MM.1S (cell line): ENCODE results near the gene KIF25.

ENCODE experiments used
- DNase-seq: peaks from one replicate; pipeline ENCODE4 v3.0.0-alpha.2; 2015
- H2AFZ ChIP-seq: fragments of 300-600 bp; sonication (generic); 2 replicates; pipeline ENCODE4 v1.6.0; 2016; ENCODE audit warnings: antibody characterized with exemption, low read length
- H3F3A ChIP-seq: fragments of 300-600 bp; sonication (generic); 2 replicates; pipeline ENCODE4 v1.6.1; 2016; ENCODE audit warnings: mild to moderate bottlenecking, antibody characterized with exemption, low read length, moderate library complexity, mixed read lengths; ENCODE audit not compliant: insufficient read depth
- H3K27ac ChIP-seq: fragments of 300-600 bp; sonication (generic); 2 replicates; pipeline ENCODE4 v1.5.1; 2016; ENCODE audit warnings: mild to moderate bottlenecking, low read length
- H3K27me3 ChIP-seq: fragments of 300-600 bp; sonication (generic); replicated peaks from 2 replicates; pipeline ENCODE4 v1.6.0; 2016; ENCODE audit warnings: low read length; ENCODE audit not compliant: insufficient read depth
- H3K36me3 ChIP-seq: fragments of 300-600 bp; sonication (generic); replicated peaks from 2 replicates; pipeline ENCODE4 v1.6.1; 2016; ENCODE audit warnings: mild to moderate bottlenecking, low read length, mixed read lengths; ENCODE audit not compliant: insufficient read depth
- H3K4me1 ChIP-seq: fragments of 300-600 bp; sonication (generic); 2 replicates; pipeline ENCODE4 v1.6.1; 2016; ENCODE audit warnings: low read length, mixed read lengths
- H3K4me2 ChIP-seq: fragments of 300-600 bp; sonication (generic); 2 replicates; pipeline ENCODE4 v1.6.0; 2016; ENCODE audit warnings: low read depth, low read length
- H3K4me3 ChIP-seq: fragments of 300-600 bp; sonication (generic); 2 replicates; pipeline ENCODE4 v1.5.1; 2016; ENCODE audit warnings: low read length, mixed read lengths
- H3K79me2 ChIP-seq: fragments of 300-600 bp; sonication (generic); 2 replicates; pipeline ENCODE4 v1.6.1; 2016; ENCODE audit warnings: mixed run types, low read length, mixed read lengths
- H3K9ac ChIP-seq: fragments of 300-600 bp; sonication (generic); 2 replicates; pipeline ENCODE4 v1.6.1; 2016; ENCODE audit warnings: low read length, mixed read lengths
- H3K9me2 ChIP-seq: fragments of 300-600 bp; sonication (generic); replicated peaks from 2 replicates; pipeline ENCODE4 v1.6.1; 2016; ENCODE audit warnings: mild to moderate bottlenecking, low read length, mixed read lengths; ENCODE audit not compliant: insufficient read depth
- H3K9me3 ChIP-seq: fragments of 300-600 bp; sonication (generic); replicated peaks from 2 replicates; pipeline ENCODE4 v1.6.1; 2016; ENCODE audit warnings: mild to moderate bottlenecking, low read length, mixed read lengths; ENCODE audit not compliant: insufficient read depth
- H4K20me1 ChIP-seq: fragments of 300-600 bp; sonication (generic); 2 replicates; pipeline ENCODE4 v1.6.1; 2016; ENCODE audit warnings: mild to moderate bottlenecking, low read length, moderate library complexity, mixed read lengths; ENCODE audit not compliant: insufficient read depth
- EZH2 ChIP-seq: fragments of 300-600 bp; sonication (generic); optimal IDR thresholded peaks from 2 replicates; pipeline ENCODE3; 2017; ENCODE audit warnings: low read depth, mild to moderate bottlenecking, antibody characterized with exemption, low read length, mixed read lengths
- EZH2phosphoT487 ChIP-seq: fragments of 300-600 bp; sonication (generic); IDR thresholded peaks from 2 replicates; pipeline ENCODE4 v1.6.1; 2018; ENCODE audit warnings: antibody characterized with exemption, low read length
- TF ChIP-seq, protein P1 (sequence below): fragments of 300-600 bp; sonication (generic); IDR thresholded peaks from 2 replicates; pipeline ENCODE4 v1.5.1; 2016; ENCODE audit warnings: antibody characterized with exemption, low read length, mixed read lengths

Gene KIF25

GRCh38 chr6:168061269-168062210, 64.1 kb downstream of the KIF25 start:
- Histone ChIP-seq H3K9me2 (no peaks in the 10 kb centered on the region), H2AFZ (no peak overlapping the region), H3K4me1 (no peaks in the 10 kb centered on the region), H4K20me1 (no peaks in the 10 kb centered on the region), H3K36me3 (no peaks in the 10 kb centered on the region), H3K79me2 (no peaks in the 10 kb centered on the region), H3F3A (no peaks in the 10 kb centered on the region), H3K27me3 (no peaks in the 10 kb centered on the region), H3K9me3 (no peaks in the 10 kb centered on the region), H3K27ac (no peak overlapping the region), H3K9ac (no peak overlapping the region), H3K4me2 (no peak overlapping the region), H3K4me3 (no peak overlapping the region)
- TF ChIP-seq EZH2 (no peak), EZH2phosphoT487 (no peak)
- TF ChIP-seq, protein P1, sequence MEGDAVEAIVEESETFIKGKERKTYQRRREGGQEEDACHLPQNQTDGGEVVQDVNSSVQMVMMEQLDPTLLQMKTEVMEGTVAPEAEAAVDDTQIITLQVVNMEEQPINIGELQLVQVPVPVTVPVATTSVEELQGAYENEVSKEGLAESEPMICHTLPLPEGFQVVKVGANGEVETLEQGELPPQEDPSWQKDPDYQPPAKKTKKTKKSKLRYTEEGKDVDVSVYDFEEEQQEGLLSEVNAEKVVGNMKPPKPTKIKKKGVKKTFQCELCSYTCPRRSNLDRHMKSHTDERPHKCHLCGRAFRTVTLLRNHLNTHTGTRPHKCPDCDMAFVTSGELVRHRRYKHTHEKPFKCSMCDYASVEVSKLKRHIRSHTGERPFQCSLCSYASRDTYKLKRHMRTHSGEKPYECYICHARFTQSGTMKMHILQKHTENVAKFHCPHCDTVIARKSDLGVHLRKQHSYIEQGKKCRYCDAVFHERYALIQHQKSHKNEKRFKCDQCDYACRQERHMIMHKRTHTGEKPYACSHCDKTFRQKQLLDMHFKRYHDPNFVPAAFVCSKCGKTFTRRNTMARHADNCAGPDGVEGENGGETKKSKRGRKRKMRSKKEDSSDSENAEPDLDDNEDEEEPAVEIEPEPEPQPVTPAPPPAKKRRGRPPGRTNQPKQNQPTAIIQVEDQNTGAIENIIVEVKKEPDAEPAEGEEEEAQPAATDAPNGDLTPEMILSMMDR = no peak
- no peak for DNase-seq

DNA sequence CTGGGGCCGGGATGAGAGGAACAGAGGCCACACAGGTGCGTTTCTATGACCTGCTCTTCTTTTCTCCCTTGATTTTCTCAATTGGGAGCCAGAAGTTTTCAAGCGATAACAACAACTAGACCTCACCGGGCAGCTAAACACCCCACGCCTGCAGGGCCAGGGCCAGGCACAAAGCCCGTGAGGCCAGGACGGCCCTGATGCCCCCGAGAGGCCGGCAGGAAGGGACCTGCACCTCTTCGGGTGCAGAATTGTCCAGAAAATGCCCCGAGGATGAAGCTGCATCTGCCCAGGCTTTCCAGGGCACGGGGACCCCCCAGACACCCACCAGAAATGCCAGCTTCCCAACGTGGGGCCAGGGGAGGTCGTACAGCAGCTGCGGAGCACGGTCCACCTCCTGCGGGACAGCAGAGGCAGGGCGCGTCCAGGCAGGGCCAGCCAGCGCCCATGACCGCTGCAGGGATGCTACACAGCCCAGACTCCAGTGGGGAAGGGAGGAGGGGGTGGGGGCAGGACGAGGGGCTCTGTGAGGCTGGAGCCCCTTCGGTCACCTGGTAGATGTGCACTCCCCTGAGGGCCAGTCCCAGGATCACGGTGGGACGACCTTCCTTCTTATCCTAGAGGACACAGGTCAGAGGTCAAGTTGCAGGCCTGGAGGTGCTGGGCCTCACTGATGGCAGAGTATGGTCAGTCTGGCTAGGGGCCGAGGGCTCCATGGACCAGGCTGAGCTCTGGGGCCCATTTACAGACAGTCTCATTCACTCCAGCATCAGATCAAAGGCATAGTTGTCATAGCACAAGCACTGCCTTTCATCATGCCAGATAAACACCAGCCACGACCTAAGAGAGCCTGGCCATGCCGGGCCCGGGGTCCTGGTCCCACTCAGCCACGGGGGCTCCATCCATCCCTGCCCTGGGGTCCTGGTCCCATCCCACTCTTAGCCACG, 65.1 kb downstream of the KIF25 start:
- Histone ChIP-seq H2AFZ (no peak overlapping the region), H3F3A (no peaks in the 10 kb centered on the region), H3K4me1 (no peaks in the 10 kb centered on the region), H3K9ac (no peak overlapping the region), H3K27me3 (no peaks in the 10 kb centered on the region), H3K36me3 (no peaks in the 10 kb centered on the region), H4K20me1 (no peaks in the 10 kb centered on the region), H3K9me2 (no peaks in the 10 kb centered on the region), H3K4me2 (no peak overlapping the region), H3K27ac (no peak overlapping the region), H3K4me3 (no peak overlapping the region), H3K9me3 (no peaks in the 10 kb centered on the region), H3K79me2 (no peaks in the 10 kb centered on the region)
- no peak for TF ChIP-seq EZH2phosphoT487
- TF ChIP-seq, protein P1 = no peak
- no peak for DNase-seq

- Histone ChIP-seq H3K9me3 (no peaks in the 10 kb centered on the region), H3K4me1 (no peaks in the 10 kb centered on the region)
Observed at GRCh38 chr6:168063431-168063830, 66.0 kb downstream of the KIF25 start.

More at GRCh38 chr6:168063431-168063830, 66.0 kb downstream of the KIF25 start:
- TF ChIP-seq EZH2 (no peak), EZH2phosphoT487 (no peak)
- TF ChIP-seq, protein P1 = no peak
- Histone ChIP-seq H3K4me2 (no peak overlapping the region), H4K20me1 (no peaks in the 10 kb centered on the region), H3K79me2 (no peaks in the 10 kb centered on the region), H3F3A (no peaks in the 10 kb centered on the region), H3K27ac (no peak overlapping the region), H3K4me3 (no peak overlapping the region), H3K9ac (no peak overlapping the region), H2AFZ (no peak overlapping the region), H3K9me2 (no peaks in the 10 kb centered on the region), H3K27me3 (no peaks in the 10 kb centered on the region), H3K36me3 (no peaks in the 10 kb centered on the region)
- no peak for DNase-seq
